Gastrocnemius medialis (tissue), 4 donors: ENCODE data around the gene LRRC8D. TPM values are rescaled to one million over a fixed set of nuclear protein-coding genes. Genes with fewer than 3 reads are reported as not detected.

ENCODE experiments used
- ATAC-seq, 2 donors: fragments of 150-250 bp; one replicate each; pipeline ENCODE4 v1.9.1; 2016
- DNase-seq, 2 donors: peaks; one replicate each; pipeline ENCODE4 v3.0.0-alpha.2; 2019
- H3K27ac ChIP-seq, 4 donors: fragments of 200-600 bp; sonication (generic); 1 replicate in 1 of 4; 2 replicates in 3 of 4; pipeline ENCODE4 v1.5.1; 2016 to 2018; ENCODE audit warnings: mild to moderate bottlenecking in 2 of 4, moderate library complexity in 1 of 4
- H3K27me3 ChIP-seq, 3 donors: fragments of 200-600 bp; sonication (generic) in 2 of 3; 1 replicate in 1 of 3; 2 replicates in 2 of 3; pipeline versions ENCODE4 v1.5.1 to v1.6.0; 2016 to 2019; ENCODE audit warnings: mild to moderate bottlenecking in 1 of 3, moderate library complexity in 1 of 3
- H3K36me3 ChIP-seq, 2 donors: fragments of 200-600 bp; sonication (generic) in 1 of 2; one replicate each; pipeline ENCODE4 v1.5.1; 2017 to 2018
- H3K4me1 ChIP-seq, 2 donors: fragments of 200-600 bp; sonication (generic) in 1 of 2; one replicate each; pipeline ENCODE4 v1.5.1; 2016 to 2017; ENCODE audit warnings: mild to moderate bottlenecking in 2 of 2
- H3K4me3 ChIP-seq, 4 donors: fragments of 200-600 bp; sonication (generic) in 3 of 4; 1 replicate in 1 of 4; 2 replicates in 3 of 4; pipeline ENCODE4 v1.5.1; 2016 to 2019; ENCODE audit warnings: mild to moderate bottlenecking in 2 of 4
- H3K9me3 ChIP-seq, 3 donors: fragments of 200-600 bp; sonication (generic) in 2 of 3; 1 replicate in 1 of 3; 2 replicates in 2 of 3; pipeline ENCODE4 v1.5.1; 2016 to 2019
- CTCF ChIP-seq, 5 experiments: fragments of 450-650 bp in 3 of 5; fragments of 200-600 bp in 2 of 5; sonication (generic) in 2 of 5; IDR thresholded peaks in 4 of 5; conservative IDR thresholded peaks in 1 of 5; 1 replicate in 4 of 5; 2 replicates in 1 of 5; pipeline ENCODE4 v1.5.1; 2016 to 2019; ENCODE audit warnings: antibody characterized with exemption in 5 of 5, mild to moderate bottlenecking in 3 of 5, moderate library complexity in 3 of 5
- POLR2A ChIP-seq, 2 donors: fragments of 450-650 bp; IDR thresholded peaks; one replicate each; pipeline ENCODE4 v1.6.1; 2017; ENCODE audit warnings: antibody characterized with exemption in 2 of 2, mild to moderate bottlenecking in 2 of 2, moderate library complexity in 2 of 2
- in situ Hi-C, 4 donors: fragments of 200-750 bp; cut with MboI; loops; one replicate each; pipeline versions ENCODE4 v1.15.0 to v1.8.0; 2017; ENCODE audit warnings: low sequenced_read_pairs in 4 of 4
- intact Hi-C: fragments of 100-400 bp; cut with DNase I; formaldehyde crosslinking; loops from one replicate; pipeline ENCODE4 v1.15.1; 2023; ENCODE audit warnings: low total_unique reads
- total RNA-seq, 4 donors: library from RNA; depleted of rRNA; stranded (reverse); fragments of >200 nt; gene quantifications; one replicate each; pipeline versions ENCODE4 v1.1.0 to v1.2.3, GENCODE V29; 2016

Gene LRRC8D
- total RNA-seq, 4 donors from 2014 or later = 3.0 to 15.0 (median 9.2) TPM

DNA sequence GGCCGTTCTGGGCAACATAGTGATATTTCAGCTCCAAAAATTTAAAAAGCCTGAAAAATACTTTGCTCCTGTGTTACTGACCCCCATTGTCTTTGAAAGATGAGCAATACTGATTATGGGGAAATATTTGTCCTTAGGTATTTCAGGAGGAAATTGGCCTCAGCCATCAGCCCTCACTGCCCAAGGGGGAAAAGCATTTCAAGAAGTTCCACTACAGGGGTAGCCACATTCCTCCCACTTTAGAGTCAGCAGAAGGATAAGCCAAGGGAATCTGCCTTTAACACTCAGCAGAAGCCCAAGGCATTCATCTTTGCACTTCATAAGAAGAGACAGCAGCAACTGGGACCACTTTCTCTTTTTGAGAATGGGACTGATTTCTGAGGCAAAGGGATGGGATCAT, 133.6 kb downstream of the LRRC8D start:
- in situ Hi-C loops = loop anchor here in 1 of 4 donors (10.0 kb wide), 1 partner anchor 150 kb away; no protein-coding TSS in a partner anchor
- no peak for TF ChIP-seq POLR2A (IDR thresholded peaks at IDR 0.05)
- TF ChIP-seq CTCF (IDR thresholded peaks at IDR 0.05 in 4 of 5, conservative IDR thresholded peaks at IDR 0.05 in 1 of 5) = no peak
- ATAC-seq (no peak), DNase-seq (no peak)
- Histone ChIP-seq H3K27ac (no peak overlapping the region), H3K4me3 (no peak overlapping the region), H3K4me1 (no peaks in the 10 kb centered on the region), H3K27me3 (no peaks in the 10 kb centered on the region), H3K9me3 (no peaks in the 10 kb centered on the region), H3K36me3 (no peaks in the 10 kb centered on the region)
- intact Hi-C loops = no loop called here

DNA sequence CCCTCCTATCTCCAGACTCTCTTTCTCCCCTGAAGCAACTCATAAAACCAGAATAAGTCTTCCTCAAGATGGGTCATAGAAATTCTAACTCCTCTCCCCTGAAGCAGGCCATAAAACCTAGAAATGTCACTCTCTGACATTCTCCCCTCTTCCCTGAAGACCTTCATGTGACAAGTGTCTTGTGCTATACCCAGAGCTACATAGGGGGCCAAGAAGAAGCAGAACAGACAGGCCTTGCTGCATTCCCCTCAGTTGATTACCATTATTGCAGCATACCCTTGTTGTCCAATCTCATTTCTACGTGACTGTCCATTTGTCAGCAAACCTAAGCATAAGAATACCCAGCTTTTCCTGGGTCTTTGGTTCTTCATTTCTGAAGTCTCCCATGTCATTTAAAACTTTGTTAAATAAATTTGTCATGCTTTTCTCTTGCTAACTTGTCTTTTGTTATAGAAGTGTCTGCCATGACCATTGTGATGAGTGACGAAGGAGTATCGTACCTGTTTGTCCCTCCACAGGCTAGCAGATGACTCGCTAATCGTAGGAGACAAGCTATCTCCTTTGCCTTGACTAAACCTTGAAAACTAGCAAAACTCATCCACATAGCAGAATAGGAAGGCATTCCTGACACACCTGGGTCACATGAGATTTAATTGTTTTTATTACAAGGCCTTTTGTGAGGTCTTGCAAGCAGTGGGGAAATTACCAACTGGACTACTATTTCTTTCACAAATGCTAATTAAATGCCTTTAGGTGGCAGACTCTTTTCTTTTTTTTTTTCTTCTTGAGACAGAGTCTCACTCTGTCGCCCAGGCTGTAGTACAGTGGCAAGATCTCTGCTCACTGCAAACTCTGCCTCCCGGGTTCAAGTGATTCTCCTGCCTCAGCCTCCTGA, 134.7 kb downstream of the LRRC8D start:
- Histone ChIP-seq H3K4me1 (no peaks in the 10 kb centered on the region), H3K27ac (no peak overlapping the region), H3K36me3 (no peaks in the 10 kb centered on the region), H3K9me3 (no peaks in the 10 kb centered on the region), H3K27me3 (no peaks in the 10 kb centered on the region), H3K4me3 (no peak overlapping the region)
- ATAC-seq (no peak), DNase-seq (no peak)
- TF ChIP-seq CTCF (IDR thresholded peaks at IDR 0.05 in 4 of 5, conservative IDR thresholded peaks at IDR 0.05 in 1 of 5) = no peak
- no peak for TF ChIP-seq POLR2A (IDR thresholded peaks at IDR 0.05)
- intact Hi-C loops = no loop called here
- in situ Hi-C loops = loop anchor here in 1 of 4 donors (10.0 kb wide), 1 partner anchor 151 kb away; no protein-coding TSS in a partner anchor

- in situ Hi-C loops (loop anchor here in 1 of 4 donors (10.0 kb wide), 1 partner anchor 152 kb away; no protein-coding TSS in a partner anchor), intact Hi-C loops (no loop called here)
- Histone ChIP-seq H3K9me3 (no peaks in the 10 kb centered on the region), H3K27me3 (no peaks in the 10 kb centered on the region), H3K4me1 (peaks cover 0 to 2% of the 10 kb centered on the region in 2 donors), H3K27ac (no peak overlapping the region), H3K36me3 (no peaks in the 10 kb centered on the region), H3K4me3 (no peak overlapping the region)
- DNase-seq = no peak
- no peak for TF ChIP-seq POLR2A (IDR thresholded peaks at IDR 0.05)
- TF ChIP-seq CTCF (IDR thresholded peaks at IDR 0.05 in 4 of 5, conservative IDR thresholded peaks at IDR 0.05 in 1 of 5) = no peak
- ATAC-seq = no peak
These were observed 136.3 kb downstream of the LRRC8D start for GRCh38 chr1:89957107-89957506.

DNA sequence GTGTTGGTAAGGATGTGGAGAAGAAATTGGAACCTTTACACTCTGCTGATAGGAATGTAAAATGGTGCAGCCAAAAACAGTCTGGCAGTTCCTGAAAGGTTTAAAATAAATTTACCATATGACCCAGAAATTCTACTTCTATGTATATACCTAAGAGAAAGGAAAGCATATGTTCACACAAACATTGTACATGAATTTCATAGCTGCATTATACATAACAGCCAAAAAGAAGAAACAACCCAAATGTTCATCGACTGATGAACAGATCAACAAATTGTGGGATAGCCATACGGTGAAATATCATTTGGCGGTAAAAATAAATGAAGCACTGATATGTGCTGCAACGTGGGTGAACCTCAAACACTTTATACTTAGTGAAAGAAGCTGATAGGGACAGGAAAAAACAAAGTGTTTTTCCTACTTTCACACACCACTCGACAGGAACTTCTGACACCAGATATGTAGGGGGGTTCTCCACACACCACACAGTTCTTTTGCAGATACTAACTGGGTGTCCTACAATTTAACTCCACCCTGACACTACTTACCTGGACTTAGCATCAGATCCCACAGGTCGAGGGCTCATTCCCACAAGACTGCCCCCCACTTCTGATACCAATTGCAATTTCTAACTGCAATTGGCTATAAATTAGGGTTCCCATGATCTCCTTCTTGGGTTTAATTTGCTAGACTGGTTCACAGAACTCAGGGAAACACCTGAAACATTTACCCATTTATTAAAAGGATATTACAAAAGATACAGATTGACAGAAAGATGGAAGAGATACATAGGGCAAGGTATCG, 138.2 kb downstream of the LRRC8D start:
- no peak overlapping the region for H3K4me3 ChIP-seq
- no peaks in the 10 kb centered on the region for H3K27me3 ChIP-seq
- in situ Hi-C loops (loop anchor here in 1 of 4 donors (10.0 kb wide), 1 partner anchor 154 kb away; no protein-coding TSS in a partner anchor), intact Hi-C loops (no loop called here)
- TF ChIP-seq POLR2A (IDR thresholded peaks at IDR 0.05) (no peak), CTCF (IDR thresholded peaks at IDR 0.05 in 4 of 5, conservative IDR thresholded peaks at IDR 0.05 in 1 of 5) (no peak)
- ATAC-seq (no peak), DNase-seq (no peak)
- no peaks in the 10 kb centered on the region for H3K9me3 ChIP-seq
- H3K36me3 ChIP-seq = no peaks in the 10 kb centered on the region
- H3K4me1 ChIP-seq = peaks cover 0 to 2% of the 10 kb centered on the region in 2 donors
- H3K27ac ChIP-seq = no peak overlapping the region
